NCI-H345 (cell line): ENCODE data around the gene HACE1.
"Not testable (repeated sequence)": the region's sequence is repeated elsewhere in the genome, so short reads cannot be mapped to it uniquely, and the experiment has no call there.

ENCODE experiments used
- DNase-seq: peaks from one replicate; lab custom pipeline; 2025; lab: John Stamatoyannopoulos, UW

Gene HACE1

DNA sequence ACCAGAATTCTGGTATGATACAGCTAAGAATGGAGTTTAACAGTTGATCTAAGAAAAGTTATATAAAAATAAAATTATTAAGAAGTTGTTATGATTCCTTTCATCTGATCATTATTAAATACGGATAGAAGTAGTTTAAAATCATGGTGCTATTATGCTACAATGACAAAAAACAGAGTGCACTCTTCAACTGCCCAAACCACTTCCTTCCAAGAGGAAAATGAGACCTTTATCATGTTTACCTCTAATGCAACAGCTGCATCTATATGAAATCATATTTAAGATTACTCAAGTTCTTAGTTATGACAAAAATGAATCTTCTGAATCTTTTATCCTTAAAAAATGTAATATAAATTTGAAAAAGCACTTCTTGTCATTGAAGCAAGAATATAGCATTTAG lies 31.2 kb downstream of the HACE1 start:
- no peak for DNase-seq

DNA sequence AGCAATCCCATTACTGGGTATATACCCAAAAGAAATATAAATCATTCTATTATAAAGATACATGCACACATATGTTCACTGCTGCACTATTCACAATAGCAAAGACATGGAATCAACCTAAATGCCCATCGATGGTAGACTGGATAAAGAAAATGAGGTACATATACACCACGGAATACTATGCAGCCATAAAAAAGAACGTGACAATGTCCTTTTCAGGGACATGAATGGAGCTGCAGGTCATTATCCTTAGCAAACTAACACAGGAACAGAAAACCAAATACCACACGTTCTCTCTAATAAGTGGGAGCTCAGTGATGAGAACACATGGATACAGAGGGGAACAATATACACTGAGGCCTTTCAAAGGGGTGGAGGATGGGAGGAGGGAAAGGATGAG lies 38.9 kb downstream of the HACE1 start:
- DNase-seq, result not testable (repeated sequence)

DNA sequence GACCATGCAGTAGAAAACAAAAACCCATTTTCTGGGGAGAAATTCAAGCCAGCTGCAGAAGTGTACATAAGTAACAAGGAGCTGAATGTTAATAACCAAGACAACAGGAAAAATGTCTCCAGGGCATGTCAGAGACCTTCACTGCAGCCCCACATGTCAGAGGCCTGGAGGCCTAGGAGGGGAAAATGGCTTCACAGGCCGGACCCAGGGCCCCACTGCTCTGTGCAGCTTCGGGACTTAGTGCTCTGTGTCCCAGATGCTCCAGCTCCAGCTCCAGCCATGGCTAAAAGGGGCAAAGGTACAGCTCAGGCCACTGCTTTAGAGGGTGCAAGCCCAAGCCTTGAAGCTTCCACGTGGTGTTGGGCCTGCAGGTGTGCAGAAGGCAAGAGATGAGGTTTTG lies 43.6 kb downstream of the HACE1 start:
- no peak for DNase-seq

DNA sequence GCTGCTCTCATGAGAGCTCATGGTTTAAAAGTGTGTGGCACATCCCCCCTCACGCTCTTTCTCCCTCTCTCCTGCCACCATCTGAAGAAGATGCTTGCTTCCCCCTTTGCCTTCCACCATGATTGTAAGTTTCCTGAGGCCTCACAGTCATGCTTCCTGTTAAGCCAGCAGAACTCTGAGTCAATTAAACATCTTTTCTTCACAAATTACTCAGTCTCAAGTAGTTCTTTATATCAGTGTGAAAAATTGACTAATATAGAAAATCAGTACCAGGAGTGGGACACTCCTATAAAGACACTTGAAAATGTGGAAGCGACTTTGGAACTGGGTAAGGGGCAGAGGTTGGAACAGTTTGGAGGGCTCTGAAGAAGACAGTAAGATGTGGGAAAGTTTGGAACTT lies 45.0 kb downstream of the HACE1 start:
- DNase-seq, result no peak

DNA sequence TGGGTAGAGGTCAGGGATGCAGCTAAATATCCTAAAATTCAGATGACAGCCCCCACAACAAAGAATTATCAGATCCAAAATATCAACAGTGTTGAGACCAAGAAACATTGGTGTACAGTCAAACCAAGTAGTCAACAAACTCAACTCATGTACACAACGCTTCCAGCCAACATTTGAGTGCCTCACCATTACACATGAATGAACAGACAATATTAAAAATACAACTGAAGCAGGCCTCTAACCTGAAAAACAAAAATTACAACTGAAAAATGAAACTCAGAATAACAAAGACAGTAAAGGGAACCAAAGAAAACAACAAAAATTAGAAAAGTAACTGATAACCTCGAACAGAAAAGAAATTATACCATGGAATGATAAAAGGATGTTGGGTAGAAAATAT lies 46.2 kb downstream of the HACE1 start:
- no peak for DNase-seq

DNA sequence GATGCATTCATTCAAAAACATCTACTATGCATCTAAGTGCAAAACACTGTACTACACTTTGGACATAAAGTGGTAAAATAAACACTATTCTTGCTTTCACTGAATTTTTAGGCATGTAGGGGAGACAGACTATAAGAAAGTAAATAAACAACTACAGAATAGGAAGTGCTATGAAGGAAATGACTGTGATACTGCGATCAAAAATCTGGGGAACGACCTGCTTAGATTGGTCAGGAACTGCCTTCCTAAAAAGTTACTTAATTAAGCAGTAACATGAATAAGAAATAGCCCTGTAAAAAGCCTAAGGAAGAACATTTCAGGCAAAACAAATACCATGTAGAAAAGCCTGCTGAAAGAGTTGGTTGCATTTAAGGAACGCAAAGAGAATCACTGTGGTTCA lies 50.6 kb downstream of the HACE1 start:
- no peak for DNase-seq

DNA sequence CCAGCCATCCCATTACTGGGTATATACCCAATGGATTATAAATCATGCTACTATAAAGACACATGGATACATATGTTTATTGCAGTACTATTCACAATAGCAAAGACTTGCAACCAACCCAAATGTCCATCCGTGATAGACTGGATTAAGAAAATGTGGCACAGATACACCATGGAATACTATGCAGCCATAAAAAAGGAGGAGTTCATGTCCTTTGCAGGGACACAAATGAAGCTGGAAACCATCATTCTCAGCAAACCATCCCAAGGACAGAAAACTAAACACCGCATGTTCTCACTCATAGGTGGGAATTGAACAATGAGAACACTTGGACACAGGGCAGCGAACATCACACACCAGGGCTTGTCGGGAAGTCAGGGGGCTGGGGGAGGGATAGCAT lies 54.4 kb downstream of the HACE1 start:
- DNase-seq, result not testable (repeated sequence)

DNA sequence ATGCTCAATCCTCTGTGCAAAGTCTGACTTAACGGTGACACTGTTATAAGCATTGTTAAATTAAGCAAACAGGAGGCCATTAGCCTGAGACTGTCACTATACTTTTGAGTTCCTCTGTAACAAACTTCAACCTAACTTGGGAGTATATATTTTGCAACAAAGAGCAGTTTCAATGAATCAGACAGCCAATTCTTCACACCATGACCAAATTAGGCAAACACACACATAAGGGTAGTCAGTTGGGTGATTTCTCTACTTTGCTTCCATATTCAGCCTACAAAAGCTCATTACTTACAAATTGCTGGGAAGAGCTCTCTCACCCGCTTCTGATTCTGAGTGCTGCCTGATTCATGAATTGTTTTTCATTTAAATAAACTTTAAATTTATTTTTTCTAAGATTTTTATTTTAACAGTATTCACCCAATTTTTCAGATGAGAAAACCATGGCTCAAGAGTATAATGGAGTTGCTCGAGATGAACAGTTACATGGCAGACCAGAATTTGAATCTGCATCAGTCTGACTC lies 60.5 kb downstream of the HACE1 start:
- DNase-seq, result no peak

DNA sequence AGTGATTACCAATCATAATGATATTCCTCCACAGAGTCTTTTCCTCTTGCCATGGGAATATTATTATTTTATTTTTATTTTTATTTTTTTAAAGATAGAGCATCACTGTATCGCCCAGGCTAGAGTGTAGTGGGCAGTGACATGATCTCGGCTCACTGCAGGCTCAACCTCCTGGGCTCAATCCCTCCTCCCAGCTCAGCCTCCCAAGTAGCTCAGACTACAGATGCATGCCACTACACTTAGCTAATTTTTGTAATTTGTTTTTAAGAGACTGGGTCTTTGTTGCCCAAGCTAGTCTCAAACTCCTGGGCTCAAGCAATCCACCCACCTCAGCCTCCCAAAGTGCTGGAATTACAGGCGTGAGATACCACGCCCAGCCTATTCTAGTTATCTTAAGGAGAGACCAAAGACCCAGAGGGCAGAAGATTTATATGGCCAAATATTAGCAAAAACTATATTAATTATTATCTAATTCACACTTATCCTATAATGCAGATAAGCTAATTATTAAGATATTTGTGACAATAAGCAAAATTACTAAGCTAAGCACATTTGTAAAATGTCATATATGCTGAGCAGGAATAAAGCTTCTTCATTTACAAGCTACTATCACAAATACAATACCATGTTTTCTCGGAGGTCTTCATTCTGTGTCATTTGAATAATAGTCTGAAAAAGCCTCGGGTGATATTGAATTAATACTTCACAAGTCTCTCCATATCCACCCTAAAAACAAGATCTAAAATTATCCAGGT lies 63.5 kb downstream of the HACE1 start:
- no peak for DNase-seq

DNA sequence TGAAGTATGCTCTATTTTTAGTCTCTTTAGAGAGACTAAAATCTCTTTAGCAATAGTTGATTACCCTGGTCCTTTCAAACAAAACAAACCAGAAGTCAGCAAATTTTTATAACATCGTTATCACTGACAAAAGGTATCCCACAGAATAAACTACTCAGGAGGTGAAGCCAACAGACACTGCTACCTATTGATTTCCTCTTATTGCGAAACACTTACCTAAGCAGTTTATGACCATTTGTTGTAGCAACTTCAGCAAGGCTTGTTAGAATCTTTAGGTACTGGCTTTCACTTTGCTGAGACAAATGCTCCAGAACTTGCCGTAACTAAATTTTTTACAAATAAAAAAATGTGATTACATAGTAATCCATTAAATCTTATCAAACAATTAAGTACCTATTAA lies 64.4 kb downstream of the HACE1 start:
- DNase-seq, result no peak

DNA sequence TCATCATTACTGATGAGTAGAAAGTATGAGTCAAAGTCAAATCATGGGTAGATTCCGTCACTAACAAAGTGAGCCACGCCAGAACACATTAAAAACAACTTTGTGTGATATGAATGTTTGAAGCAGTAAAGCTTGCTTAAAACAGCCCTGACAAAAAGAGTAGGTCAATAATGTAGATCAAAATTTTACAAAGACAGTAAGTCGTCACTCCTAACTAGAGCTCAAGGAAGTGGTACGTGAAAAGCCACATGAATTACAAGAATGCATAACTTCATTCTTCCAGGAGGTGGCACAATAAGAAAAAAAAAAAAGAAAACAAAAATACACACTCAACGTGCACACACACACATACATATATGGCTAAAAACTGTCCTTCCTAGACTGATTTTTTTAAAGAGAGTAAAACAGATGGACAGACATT lies 69.9 kb downstream of the HACE1 start:
- no peak for DNase-seq

DNA sequence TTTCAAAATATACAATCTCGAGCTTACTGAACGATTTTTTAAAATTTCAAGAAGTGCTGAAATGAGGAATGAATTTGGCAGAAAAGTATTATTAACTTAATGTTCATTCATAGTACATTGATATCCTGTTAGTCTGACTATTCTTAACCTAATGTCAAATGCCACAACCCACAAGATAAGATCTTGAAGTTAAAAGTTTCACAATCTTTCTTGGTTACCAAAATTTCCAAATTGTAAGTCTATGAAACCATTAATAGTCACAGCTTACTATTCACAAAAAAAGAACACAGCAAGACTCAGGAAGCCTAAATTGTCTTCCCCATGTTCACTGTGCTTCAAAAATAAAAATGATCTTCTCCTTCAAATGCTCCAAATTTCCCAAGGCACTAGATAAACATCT lies 71.3 kb downstream of the HACE1 start:
- no peak for DNase-seq

DNA sequence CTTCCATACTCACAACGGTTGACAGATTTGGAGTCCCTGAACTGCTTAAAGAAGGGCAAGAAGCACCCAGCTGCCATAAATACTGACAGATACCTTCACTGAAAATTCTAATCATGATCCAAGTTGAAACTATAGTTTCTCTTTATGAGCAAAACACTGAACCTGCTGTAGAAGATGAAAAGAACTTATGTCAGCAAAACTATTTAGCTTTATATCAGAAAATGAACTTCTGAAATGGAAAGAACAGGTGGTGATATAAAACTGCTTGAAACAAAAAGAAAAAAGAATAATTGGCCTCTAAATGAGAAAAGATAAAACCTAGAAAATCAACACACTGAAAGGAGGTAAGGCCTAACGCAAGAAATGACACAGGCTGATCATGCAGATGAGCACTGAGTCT lies 72.4 kb downstream of the HACE1 start:
- no peak for DNase-seq

DNA sequence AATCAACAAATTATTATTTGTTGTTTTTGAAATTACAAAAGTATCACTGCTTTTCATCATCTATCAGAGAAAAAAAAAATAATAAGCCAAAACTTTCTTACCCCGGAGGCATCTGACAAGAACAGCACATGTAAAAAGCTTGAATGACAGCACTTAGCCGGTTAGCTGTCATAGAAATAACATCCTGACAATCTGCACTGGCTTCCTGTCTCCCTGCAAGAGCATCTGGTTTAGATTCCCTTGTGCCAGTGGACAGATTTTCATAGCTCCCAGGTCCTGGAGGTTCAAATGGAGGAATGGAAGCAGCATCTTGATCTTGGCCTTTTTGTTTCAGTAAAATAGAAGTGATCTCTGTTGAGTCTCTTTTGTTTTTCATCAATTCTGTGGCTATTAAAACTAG lies 74.8 kb downstream of the HACE1 start:
- no peak for DNase-seq

DNA sequence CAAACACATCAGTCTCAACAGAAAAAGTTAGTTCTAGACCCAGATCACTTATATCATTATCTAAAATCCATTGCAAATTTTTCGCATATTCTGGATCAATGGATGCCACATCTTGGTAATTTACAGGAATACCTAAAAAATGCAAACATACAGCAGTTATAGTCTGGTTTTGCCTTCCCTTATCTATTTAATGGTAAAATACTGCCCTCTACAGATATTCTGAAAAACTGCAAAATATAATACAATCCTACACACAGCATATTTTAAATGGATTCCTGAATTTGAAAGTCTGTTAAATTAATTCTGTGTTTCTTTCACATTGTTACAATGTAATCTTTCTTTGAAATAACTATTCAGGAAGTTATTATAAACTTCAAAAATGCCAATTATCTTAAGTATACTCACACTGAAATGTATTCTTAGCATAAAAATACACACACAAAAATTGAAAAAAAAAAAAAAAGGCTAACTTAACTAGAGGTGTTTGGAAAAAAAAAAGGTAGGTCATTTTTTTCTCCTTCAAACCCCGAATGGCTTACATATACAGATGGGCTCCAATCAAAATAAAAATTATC lies 88.4 kb downstream of the HACE1 start:
- DNase-seq, result peak; percentile 3

DNA sequence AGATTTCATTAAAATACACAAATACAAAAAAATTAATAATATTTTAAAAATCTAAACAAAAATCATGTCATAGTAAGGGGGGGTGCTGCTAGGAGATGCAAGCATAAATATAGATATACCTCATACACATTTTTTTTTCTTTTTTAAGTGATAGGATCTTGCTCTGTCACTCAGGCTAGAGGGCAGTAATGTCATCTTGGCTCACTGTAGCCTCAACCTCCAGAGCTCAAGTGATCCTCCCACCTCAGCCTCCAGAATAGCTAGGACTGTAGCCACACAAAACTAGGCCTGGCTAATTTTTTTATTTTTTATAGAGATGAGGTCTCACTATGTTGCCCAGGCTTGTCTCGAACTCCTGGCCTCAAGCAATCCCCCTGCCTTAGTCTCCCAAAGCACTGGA lies 90.8 kb downstream of the HACE1 start:
- DNase-seq, result no peak

DNA sequence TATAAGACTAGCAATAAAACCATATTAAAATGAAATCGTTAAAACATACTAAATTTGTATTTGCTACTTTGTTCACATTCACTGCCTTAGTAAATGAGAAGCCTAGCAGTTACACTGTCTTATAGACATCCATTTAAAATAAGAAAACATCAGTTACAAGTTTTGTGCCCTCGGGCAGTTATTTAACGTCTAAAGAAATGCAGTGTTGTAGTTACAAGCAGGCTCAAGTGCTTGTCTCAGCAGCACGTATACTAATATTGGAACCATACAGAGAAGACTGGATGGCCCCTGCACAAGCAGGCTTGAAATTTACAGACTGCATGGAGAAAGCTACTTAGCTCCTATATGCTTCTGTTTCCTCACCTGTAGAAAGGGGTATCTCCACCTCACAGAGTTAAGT lies 93.1 kb downstream of the HACE1 start:
- no peak for DNase-seq

DNA sequence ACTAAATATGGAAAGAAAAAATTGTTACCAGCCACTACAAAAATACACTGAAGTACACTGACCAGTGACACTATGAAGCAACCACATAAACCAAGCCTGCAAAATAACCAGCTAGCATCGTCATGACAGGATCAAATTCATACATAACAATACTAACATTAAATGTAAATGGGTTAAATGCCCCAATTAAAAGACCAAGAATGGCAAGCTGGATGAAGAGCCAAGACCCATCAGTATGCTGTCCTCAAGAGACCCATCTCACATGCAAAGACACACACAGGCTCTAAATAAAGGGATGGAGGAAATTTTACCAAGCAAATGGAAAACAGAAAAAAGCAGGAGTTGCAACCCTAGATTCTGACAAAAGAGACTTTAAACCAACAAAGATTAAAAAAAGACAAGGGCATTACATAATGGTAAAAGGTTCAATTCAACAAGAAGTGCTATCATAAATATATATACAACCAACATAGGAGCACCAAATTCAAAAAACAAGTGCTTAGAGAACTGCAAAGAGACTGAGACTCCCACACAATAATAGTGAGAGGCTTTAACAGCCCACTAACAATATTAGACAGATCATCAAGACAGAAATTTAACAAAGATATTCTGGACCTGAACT lies 104.8 kb downstream of the HACE1 start:
- DNase-seq, result no peak

DNA sequence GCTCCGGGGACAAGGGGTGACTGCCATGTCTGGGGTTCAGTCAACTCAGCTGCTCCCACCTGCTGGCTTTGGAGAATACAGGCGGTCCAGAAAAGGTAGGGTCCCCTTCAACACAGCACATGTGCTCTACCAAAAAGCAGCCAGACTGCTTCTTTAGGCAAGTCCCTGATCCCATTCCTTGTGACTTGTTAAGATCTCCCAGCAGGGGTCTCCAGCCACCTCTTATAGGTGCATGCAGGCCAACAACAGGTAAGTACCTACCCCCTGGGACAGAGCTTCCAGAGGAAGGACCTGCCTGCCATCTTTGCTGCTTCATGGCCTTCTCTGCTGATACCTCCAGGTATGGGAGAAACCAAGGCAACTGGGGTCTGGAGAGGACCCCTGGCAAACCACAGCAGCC lies 106.5 kb downstream of the HACE1 start:
- DNase-seq, result no peak

DNA sequence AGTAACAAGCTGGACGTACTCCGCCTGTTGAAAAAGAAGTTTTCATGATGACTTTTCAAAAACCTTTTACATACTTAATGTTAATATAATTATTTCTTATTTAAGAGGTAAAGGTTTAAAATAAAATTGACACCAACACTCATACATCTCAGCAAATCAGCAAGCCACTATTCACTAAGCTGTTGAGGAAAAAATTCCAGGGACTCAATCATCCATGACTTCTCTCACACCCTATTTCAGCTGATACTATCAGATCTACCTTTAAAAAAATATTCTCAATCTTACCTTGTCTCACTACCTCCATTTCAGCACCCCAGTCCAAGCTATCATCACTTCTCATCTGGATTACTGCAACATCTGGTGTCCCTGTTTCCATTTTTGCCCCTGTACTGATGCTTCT lies 109.3 kb downstream of the HACE1 start:
- no peak for DNase-seq

DNA sequence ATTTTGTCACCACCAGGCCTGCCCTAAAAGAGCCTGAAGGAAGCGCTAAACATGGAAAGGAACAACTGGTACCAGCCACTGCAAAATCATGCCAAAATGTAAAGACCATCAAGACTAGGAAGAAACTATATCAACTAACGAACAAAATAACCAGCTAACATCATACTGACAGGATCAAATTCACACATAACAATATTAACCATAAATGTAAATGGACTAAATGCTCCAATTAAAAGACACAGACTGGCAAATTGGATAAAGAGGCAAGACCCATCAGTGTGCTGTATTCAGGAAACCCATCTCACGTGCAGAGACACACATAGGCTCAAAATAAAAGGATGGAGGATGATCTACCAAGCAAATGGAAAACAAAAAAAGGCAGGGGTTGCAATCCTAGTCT lies 120.6 kb downstream of the HACE1 start:
- DNase-seq, result not testable (repeated sequence)

DNA sequence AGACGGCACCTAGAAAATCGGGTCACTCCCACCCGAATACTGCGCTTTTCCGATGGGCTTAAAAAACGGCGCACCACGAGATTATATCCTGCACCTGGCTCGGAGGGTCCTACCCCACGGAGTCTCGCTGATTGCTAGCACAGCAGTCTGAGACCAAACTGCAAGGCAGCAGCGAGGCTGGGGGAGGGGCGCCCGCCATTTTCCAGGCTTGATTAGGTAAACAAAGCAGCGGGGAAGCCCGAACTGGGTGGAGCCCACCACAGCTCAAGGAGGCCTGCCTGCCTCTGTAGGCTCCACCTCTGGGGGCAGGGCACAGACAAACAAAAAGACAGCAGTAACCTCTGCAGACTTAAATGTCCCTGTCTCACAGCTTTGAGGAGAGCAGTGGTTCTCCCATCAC lies 122.2 kb downstream of the HACE1 start:
- DNase-seq, result not testable (repeated sequence)

DNA sequence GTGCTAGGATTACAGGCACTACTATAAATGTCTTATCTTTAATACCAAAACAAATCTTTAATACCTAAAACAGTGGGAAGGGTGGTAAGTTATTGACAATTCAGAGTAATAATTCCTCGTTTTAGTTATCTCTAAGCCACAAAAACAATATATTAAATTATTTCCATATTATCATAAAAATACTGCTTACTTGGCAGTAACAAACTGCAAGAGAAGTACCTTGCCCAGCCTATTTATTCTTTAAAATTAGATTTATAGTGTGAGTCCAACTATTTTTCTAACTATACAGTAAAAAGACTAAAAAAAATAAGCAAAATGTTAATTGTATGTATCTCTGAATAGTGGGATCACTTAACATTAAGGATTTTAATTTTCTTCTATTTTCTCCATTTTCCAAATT lies 123.2 kb downstream of the HACE1 start:
- no peak for DNase-seq
